GM12875 (cell line): ENCODE data around the gene TRPV4.

Source experiments
- H3K4me3 ChIP-seq: one replicate; pipeline ENCODE4 v1.5.1; 2011; ENCODE audit warnings: low read depth, low read length, control low read depth
- TF ChIP-seq, protein P1 (sequence below): IDR thresholded peaks from 2 replicates; pipeline ENCODE4 v1.5.1; 2011; ENCODE audit warnings: low read depth, mild to moderate bottlenecking, control low read depth, inconsistent platforms, low read length, moderate library complexity, borderline replicate concordance; ENCODE audit not compliant: insufficient read depth

Gene TRPV4

GRCh38 chr12:109735051-109735521, 98.1 kb downstream of the TRPV4 start:
- H3K4me3 ChIP-seq, result no peak overlapping the region
- TF ChIP-seq, protein P1, sequence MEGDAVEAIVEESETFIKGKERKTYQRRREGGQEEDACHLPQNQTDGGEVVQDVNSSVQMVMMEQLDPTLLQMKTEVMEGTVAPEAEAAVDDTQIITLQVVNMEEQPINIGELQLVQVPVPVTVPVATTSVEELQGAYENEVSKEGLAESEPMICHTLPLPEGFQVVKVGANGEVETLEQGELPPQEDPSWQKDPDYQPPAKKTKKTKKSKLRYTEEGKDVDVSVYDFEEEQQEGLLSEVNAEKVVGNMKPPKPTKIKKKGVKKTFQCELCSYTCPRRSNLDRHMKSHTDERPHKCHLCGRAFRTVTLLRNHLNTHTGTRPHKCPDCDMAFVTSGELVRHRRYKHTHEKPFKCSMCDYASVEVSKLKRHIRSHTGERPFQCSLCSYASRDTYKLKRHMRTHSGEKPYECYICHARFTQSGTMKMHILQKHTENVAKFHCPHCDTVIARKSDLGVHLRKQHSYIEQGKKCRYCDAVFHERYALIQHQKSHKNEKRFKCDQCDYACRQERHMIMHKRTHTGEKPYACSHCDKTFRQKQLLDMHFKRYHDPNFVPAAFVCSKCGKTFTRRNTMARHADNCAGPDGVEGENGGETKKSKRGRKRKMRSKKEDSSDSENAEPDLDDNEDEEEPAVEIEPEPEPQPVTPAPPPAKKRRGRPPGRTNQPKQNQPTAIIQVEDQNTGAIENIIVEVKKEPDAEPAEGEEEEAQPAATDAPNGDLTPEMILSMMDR, result no peak

DNA sequence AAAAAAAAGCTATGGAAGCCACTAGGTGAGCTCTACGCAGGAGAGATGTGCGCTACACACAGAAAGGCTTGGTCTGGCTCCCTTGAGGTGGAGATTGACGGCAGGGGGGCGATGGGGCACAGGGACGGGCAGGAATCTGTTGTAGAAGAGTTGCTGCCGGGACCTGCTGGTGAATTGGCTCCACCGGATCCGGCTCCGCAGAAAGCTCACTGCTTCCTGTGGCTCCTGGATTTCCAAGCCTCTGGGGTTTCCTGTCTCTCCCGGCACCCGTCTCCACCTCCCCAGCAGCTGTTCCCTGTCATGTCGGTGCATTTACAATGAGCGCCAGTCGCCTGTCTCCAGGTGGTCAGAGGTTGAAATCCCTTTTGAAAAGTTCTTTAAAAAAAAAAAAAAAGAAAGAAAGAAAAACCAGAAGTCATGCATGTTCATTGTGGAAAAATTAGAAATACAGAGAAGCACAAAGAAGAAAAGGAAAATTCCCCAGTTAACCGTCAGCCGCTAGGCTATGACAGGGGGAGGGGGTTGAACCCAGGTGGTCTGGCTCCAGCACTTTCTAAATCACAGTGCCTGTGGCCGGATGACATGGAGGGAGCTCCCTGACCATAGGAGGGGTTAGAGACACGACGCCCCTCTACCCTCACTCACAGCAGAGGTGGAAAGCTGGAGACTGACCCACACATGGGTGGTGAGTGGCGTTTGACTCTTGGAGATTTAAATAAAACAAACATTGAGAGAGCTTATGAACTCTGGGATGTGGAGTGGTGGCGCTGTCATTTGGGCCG, 98.8 kb downstream of the TRPV4 start:
- TF ChIP-seq, protein P1, result no peak
- no peak overlapping the region for H3K4me3 ChIP-seq
